Measurements from ENCODE around the gene C15orf39.

GRCh38 chr15:75208501-75209288 lies 7.0 kb downstream of the C15orf39 start:
- TF ChIP-seq CTCF (IDR thresholded peaks at IDR 0.05) = no peak
- TF ChIP-seq POLR2AphosphoS5 (IDR thresholded peaks at IDR 0.05) = no peak
- TF ChIP-seq POLR2A (IDR thresholded peaks at IDR 0.05) = no peak

All from breast epithelium (tissue), 3 donors.